Measurements from ENCODE around the gene LAPTM4A.
A peak's percentile ranks its signal among the peaks of the same experiment; 100 is the strongest.

The LAPTM4A gene

DNA sequence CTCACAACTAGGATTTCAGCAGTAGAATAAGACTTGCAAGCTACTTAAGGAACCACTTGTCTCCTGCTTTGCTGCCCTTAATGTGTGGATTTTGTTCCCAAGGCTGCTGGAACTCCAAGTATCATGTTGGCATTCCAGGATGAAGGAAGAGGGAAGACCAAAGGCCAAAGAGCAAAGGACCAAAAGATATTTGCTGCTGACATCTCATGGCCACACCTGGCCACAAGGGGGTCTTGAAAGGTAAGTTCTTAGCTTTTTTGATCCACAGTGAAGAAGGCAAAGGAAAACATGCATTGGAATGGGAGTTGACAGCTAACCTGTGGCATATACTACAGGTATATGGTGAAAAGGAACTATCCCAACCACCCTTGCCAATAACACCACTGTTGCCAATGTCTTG is 35.1 kb downstream of the LAPTM4A start:
- H3K4me3 ChIP-seq (ENCODE audit: low read depth, low read length) = no peak overlapping the region
- TF ChIP-seq POLR2A (IDR thresholded peaks at IDR 0.05; ENCODE audit: extremely low read depth, insufficient read length) (no peak), CTCF (IDR thresholded peaks at IDR 0.05; ENCODE audit: low read depth, low read length) (no peak), MYC (IDR thresholded peaks at IDR 0.05; ENCODE audit: low read depth, low read length) (no peak)
- TF ChIP-seq, protein P1, sequence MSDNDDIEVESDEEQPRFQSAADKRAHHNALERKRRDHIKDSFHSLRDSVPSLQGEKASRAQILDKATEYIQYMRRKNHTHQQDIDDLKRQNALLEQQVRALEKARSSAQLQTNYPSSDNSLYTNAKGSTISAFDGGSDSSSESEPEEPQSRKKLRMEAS (IDR thresholded peaks at IDR 0.05; ENCODE audit: low read depth, low read length) = no peak
- no peak for DNase-seq (ENCODE audit: low read depth)

GRCh38 chr2:20015482-20016083 is 35.8 kb downstream of the LAPTM4A start:
- no peak overlapping the region for H3K4me3 ChIP-seq (ENCODE audit: low read depth, low read length)
- peak; percentile 38 for TF ChIP-seq CTCF (IDR thresholded peaks at IDR 0.05; ENCODE audit: low read depth, low read length)
- no peak for TF ChIP-seq MYC (IDR thresholded peaks at IDR 0.05; ENCODE audit: low read depth, low read length)
- TF ChIP-seq POLR2A (IDR thresholded peaks at IDR 0.05; ENCODE audit: extremely low read depth, insufficient read length) = no peak
- TF ChIP-seq, protein P1 (IDR thresholded peaks at IDR 0.05; ENCODE audit: low read depth, low read length) = no peak
- DNase-seq (ENCODE audit: low read depth) = peak; percentile 61

DNA sequence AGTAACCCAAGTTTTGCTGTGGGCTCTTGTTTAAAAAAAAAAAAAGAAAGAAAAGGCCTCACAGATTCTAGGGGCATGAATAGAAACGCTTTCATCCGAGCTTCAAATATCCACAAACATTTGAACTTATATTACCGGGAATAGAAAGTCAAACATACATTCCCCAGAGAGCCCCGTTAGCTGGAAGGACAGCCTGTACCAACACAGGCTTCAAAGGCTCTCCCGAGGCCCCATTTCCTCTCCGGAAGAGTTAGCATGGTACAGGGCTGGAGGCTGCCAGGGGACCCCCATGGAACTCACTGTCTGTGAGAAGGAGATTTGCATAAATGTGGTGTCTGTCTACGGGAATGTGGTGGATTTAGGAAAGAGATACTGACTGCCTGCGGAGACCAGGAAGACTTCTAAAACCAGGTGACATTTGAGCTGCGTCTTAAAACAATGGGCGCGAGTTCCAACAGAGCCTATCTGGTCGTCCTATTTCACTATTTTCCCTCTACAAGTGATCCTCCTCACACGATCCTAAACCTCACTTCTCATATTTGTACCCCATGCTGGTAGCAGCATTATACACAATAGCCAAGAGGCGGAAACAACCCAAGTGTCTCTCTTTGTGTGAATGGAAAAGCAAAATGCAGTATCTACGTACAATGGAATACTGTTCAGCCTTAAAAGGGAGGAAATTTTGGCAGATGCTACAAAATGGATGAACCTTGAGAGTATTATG is 38.1 kb downstream of the LAPTM4A start:
- no peak overlapping the region for H3K4me3 ChIP-seq (ENCODE audit: low read depth, low read length)
- no peak for DNase-seq (ENCODE audit: low read depth)
- TF ChIP-seq MYC (IDR thresholded peaks at IDR 0.05; ENCODE audit: low read depth, low read length) = no peak
- TF ChIP-seq POLR2A (IDR thresholded peaks at IDR 0.05; ENCODE audit: extremely low read depth, insufficient read length) = no peak
- TF ChIP-seq, protein P1 (IDR thresholded peaks at IDR 0.05; ENCODE audit: low read depth, low read length) = no peak
- no peak for TF ChIP-seq CTCF (IDR thresholded peaks at IDR 0.05; ENCODE audit: low read depth, low read length)

DNA sequence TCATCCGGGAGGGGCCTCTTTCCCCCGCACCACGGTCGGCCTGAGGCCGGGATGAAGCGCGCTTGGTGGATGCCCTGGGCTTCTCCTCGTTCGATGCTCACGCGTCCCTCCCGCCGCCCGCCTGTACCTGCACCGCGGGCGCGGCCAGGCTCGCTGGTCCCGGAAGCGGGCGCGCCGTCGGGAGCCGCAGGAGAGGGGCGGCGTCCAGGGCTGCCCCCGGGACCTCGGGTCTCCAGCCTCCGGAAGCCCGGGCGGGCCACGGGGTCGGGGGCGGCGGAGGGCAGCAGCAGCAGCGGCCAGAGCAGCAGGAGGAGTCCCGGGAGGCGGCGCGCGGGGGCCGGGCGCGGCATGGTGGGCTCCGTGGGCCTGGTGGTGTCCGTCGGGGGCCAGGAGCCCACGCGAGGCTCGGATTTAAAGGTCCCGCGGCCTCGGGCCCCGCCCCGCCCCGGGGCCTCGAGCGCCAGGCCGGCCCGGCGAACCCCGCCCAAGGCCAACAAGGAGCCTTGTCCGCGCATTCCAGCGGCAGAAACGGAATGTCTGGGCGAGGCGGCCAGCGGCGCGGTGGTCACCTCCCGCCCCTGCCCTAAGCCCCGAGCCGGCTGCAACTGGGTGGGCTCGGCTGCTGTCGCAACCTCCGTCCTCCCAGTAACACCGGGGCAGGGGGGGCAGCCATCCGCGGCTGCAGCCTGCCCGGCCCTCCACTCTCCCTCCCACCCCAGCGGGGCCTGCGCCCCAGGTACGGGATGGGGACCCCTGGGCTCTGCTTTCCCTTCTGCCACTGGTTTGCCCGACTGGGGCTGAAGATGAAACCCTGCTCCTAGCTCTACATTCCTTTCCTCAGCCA is 38.9 kb downstream of the LAPTM4A start, which contains the start of gene MATN3:
Gene MATN3 (minus strand): TSS at position 387 of the 844 bp plus-strand sequence. CDS start 37 bp downstream, at position 350.
- TF ChIP-seq MYC (IDR thresholded peaks at IDR 0.05; ENCODE audit: low read depth, low read length) (no peak), POLR2A (IDR thresholded peaks at IDR 0.05; ENCODE audit: extremely low read depth, insufficient read length) (no peak), CTCF (IDR thresholded peaks at IDR 0.05; ENCODE audit: low read depth, low read length) (no peak)
- TF ChIP-seq, protein P1 (IDR thresholded peaks at IDR 0.05; ENCODE audit: low read depth, low read length) = no peak
- H3K4me3 ChIP-seq (ENCODE audit: low read depth, low read length) = no peak within 1 kb of the TSS
- no peak for DNase-seq (ENCODE audit: low read depth)

GRCh38 chr2:20012032-20012281 is 39.5 kb downstream of the LAPTM4A start:
- TF ChIP-seq MYC (IDR thresholded peaks at IDR 0.05; ENCODE audit: low read depth, low read length) = no peak
- TF ChIP-seq, protein P1 (IDR thresholded peaks at IDR 0.05; ENCODE audit: low read depth, low read length) = no peak
- TF ChIP-seq CTCF (IDR thresholded peaks at IDR 0.05; ENCODE audit: low read depth, low read length) = no peak
- no peak for TF ChIP-seq POLR2A (IDR thresholded peaks at IDR 0.05; ENCODE audit: extremely low read depth, insufficient read length)
- no peak overlapping the region for H3K4me3 ChIP-seq (ENCODE audit: low read depth, low read length)
- no peak for DNase-seq (ENCODE audit: low read depth)

Measured in NB4 (cell line).